HG03097 (cell line): ENCODE measurements around the gene RAD51B.

Experiments
- ATAC-seq: cut with Tn5 transposase; IDR thresholded peaks from one replicate; pipeline ENCODE4 v1.9.1; 2021; ENCODE audit not compliant: unreplicated experiment, low FRiP score

RAD51B gene

DNA sequence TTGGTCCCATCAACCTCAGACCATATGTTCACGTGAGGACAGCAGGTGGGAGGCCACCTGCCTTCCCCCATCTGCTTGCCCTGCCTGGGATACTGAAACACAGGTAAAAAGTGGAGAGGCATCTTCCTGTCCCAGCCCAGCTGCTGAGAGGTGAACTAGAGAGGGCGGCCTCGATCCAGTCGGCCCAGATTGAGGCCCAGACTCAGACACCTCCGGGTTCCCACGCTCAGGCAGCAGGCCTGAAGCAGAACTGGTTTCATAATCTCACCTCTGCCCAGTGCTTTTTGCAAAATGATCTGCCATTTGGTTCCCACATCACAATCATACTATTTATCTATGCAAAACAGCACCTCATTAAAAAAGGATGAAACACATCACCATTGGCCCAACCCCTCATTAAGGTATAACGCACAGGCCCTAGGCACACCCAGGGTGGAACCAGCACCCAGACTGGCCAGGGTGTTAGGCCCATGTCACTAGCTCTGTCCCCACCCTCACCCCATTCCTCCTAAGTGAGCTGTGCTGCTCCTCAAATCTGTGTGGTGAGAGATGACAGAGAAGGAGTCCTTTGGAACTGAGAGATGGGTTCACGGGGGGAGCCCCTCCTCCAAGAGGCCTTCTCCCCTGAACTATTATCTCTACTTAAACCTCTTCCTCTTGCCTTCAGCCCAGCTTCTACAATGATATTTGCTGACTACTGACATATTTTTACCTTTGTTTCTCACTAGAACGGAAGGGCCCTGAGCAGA, 892.2 kb downstream of the RAD51B start:
- no peak for ATAC-seq

GRCh38 chr14:68712703-68713370, 893.3 kb downstream of the RAD51B start:
- ATAC-seq, result no peak

- ATAC-seq, result no peak
Observed at GRCh38 chr14:68713782-68714181, 894.2 kb downstream of the RAD51B start.

DNA sequence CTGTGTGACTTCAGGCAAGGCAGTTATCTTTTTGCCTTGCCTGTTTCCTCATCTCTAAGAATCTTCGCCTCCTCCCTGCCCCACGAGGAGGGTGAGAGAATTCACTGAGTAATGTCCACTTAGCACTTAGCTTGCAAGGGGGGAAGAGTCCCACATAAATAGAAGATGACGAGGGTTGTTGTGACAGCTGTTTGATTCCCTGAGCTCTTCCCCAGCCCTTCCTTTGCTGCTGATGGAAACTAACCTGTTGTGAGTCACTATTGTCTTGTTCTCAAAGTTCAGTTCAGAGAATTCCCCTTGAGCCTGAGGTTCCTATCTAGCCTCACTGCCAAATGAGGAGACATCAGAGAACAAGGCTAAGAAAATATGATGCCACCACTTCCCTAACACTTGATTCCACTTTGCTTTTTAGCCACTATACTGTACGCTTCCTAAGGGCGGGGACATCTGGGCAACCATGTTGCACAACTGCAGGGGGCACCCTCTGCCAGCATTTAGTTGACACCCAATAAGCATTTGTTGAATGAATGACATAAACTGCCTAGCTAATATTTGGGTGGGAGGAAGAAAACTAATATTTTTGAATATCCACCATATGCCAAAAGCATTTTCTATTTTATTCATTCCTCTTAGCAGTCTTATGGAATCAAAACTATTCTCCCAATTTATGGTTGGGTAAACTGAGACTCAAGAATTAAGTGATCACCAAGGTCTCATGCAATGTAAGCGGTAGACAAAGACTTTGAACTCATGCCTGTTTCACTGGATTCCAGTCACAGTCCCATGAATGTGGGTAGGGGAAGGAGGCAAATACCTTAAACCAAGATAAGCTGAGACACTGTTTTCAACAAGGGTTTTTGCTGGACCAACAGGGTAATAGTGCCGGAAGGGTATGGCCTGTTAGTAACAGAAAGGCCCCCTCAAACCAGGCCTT, 895.7 kb downstream of the RAD51B start:
- no peak for ATAC-seq

DNA sequence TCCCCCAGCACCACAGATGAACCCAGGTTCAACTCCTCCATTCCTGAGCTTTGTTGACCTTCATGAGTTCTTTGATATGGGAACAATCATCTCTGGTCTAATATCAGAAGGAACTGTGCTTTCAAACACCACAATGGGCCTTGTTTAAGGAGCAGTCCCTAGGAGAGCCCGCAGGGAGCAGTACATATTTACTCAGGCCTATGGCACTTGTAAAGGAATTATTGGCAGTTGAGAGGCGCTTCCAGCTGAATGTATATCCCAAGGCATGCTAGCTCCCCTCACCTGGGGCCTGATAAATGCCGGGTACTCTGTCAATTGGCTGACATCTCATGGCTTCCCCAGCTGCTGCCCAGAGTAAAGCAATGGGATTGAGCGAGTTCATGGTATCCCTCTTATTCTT, 897.1 kb downstream of the RAD51B start:
- no peak for ATAC-seq

GRCh38 chr14:68718023-68718990, 898.7 kb downstream of the RAD51B start:
- no peak for ATAC-seq

DNA sequence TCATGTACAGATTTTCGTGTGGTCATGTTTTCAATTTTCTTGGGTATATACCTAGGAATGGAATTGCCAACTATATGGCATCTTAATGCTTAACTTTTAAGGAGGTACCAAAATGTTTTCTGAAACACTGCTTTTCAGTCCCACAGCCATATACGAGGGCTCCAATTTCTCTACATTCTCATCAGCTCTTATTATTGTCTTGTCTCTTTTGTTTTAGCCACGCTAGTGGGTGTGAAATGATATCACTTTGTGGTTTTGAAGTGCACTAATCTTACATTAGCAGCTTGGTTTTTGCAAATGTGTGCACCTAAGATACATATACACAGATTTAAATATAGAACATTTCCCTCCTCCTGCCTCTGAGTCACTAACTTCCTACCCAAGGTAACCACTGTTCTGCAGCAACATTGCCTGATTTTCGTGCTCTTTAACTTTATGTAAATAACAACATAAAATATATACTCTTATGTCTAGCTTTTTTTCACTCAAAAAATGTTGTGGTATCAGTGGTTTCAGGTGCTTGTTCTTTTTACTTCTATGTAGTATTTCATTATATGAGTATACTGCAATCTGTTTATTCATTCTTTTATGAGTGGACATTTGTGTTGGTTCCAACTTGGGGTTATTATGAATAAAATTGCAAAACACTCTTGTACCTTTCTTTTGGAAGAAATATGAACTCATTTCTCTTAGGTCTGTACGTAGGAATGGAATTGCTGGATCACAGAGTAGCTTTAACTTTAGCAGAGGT, 900.2 kb downstream of the RAD51B start:
- no peak for ATAC-seq

- ATAC-seq, result no peak
Observed at GRCh38 chr14:68722186-68722585, 902.6 kb downstream of the RAD51B start.

GRCh38 chr14:68722968-68723566, 903.5 kb downstream of the RAD51B start:
- no peak for ATAC-seq

DNA sequence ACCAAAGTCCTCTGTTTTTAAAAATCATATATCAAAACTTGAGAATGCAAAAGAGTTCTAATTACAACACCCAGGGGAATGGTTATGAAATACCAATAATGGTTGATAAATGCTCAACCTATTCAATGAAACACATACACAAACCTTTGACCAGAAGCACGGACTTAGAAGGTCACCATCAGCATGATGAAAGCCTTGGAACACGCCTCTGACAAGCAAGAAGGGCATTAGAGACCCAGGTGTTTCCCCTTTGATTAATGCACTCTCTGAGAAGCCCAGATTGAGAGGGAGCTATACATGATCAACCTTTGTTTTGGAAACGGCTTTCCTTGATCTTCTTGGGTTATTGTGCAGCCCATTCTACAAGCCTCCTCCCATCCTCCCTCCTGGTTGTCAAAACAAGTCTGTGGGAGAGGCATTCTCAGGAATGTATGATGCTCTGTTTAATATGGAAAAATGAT, 904.3 kb downstream of the RAD51B start:
- no peak for ATAC-seq

- ATAC-seq, result no peak
Observed at GRCh38 chr14:68724914-68725313, 905.3 kb downstream of the RAD51B start.

DNA sequence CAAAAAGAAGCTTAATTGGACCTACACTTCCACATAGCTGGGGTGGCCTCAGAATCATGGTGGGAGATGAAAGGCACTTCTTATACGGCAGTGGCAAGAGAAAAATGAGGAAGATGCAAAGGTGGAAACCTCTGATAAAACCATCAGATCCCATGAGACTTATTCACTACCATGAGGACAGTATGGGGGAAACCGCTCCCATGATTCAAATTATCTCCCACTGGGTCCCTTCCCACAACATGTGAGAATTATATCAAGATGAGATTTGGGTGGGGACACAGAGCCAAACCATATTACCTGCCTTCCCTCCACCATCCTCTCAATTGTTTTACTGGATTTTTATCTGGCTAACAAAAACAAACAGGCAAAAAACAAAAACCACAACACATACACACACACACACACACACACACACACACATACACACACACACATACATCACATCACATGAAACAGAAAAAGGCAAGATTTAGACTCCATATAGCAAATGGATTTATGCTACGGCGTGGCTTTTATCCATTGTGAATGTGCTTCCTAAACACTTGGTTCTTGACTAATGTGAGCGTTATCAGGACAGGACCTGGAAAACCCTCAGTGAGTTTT, 906.6 kb downstream of the RAD51B start:
- ATAC-seq, result no peak

DNA sequence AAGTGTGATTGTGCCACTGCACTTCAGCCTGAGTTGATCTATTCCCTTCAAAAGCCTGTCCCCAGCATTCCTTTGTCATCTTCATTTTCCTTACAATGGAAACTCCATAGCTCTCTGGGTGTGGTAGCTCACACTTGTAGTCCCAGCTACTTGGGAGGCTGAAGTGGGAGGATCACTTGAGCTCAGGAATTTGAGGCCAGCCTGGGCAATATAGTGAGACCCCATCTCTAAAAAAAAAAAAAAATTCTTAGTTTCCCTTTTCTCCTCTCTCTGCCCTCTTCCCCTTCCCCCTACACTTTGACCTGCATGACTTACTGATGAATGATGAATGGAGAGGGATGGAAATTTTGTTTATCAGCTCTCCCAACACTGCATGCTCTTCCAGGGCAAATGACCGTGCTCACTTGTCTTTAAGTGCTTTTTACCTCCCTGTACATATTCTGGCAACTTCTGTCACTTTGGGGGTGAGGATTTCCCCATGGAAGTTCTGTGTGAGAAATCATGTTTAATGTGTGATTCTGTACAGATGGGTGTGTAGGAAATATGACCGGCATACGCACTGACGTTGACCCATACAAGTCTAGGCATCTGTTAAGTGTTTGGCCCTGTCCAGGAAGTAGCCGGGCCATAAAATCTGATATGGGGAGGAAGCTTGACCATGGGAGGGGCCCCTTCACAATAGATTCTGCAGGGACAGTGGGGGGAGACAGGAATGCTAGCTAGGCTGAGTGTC, 907.9 kb downstream of the RAD51B start:
- ATAC-seq, result no peak

GRCh38 chr14:68728342-68729106, 908.9 kb downstream of the RAD51B start:
- ATAC-seq, result no peak

GRCh38 chr14:68729556-68729955, 910.0 kb downstream of the RAD51B start:
- ATAC-seq, result no peak

DNA sequence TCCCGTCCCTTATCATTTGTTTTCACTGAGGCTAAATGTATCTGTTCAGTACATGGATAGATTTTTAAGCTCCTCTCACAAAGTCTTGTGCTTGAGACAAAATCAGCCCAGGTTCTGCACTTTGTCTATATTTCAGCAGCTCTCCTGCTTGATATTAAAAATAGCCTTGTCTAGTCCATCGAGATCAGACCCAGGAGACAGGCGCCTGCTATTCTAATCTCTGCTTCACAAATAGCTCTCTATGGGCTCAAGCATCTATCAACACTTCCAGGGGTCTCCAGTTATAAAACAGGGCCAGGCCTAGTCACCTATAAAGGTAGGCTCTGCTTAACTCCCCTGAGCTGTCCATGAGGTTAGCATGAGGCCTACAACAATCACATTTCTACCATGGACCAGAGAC, 910.8 kb downstream of the RAD51B start:
- ATAC-seq, result no peak

GRCh38 chr14:68730811-68731425, 911.3 kb downstream of the RAD51B start:
- ATAC-seq, result no peak
